C4-2B (cell line): ENCODE data around the gene UGT1A10.
"Not testable (repeated sequence)": the region's sequence is repeated elsewhere in the genome, so short reads cannot be mapped to it uniquely, and the experiment has no call there.

Source experiments
- H3K27ac ChIP-seq: fragments of 450-650 bp; 2 replicates; pipeline ENCODE4 v1.5.1; 2017
- ZFX ChIP-seq: fragments of 450-650 bp; IDR thresholded peaks from 2 replicates; pipeline ENCODE4 v1.6.1; 2017
- TF ChIP-seq, protein P1 (sequence below): fragments of 450-650 bp; conservative IDR thresholded peaks from 2 replicates; pipeline ENCODE4 v1.5.1; 2017; ENCODE audit warnings: mild to moderate bottlenecking

The UGT1A10 gene

GRCh38 chr2:233604826-233605225 is 31.4 kb upstream of the UGT1A10 start:
- no peak overlapping the region for H3K27ac ChIP-seq
- TF ChIP-seq, protein P1, sequence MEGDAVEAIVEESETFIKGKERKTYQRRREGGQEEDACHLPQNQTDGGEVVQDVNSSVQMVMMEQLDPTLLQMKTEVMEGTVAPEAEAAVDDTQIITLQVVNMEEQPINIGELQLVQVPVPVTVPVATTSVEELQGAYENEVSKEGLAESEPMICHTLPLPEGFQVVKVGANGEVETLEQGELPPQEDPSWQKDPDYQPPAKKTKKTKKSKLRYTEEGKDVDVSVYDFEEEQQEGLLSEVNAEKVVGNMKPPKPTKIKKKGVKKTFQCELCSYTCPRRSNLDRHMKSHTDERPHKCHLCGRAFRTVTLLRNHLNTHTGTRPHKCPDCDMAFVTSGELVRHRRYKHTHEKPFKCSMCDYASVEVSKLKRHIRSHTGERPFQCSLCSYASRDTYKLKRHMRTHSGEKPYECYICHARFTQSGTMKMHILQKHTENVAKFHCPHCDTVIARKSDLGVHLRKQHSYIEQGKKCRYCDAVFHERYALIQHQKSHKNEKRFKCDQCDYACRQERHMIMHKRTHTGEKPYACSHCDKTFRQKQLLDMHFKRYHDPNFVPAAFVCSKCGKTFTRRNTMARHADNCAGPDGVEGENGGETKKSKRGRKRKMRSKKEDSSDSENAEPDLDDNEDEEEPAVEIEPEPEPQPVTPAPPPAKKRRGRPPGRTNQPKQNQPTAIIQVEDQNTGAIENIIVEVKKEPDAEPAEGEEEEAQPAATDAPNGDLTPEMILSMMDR, result no peak
- TF ChIP-seq ZFX, result no peak

DNA sequence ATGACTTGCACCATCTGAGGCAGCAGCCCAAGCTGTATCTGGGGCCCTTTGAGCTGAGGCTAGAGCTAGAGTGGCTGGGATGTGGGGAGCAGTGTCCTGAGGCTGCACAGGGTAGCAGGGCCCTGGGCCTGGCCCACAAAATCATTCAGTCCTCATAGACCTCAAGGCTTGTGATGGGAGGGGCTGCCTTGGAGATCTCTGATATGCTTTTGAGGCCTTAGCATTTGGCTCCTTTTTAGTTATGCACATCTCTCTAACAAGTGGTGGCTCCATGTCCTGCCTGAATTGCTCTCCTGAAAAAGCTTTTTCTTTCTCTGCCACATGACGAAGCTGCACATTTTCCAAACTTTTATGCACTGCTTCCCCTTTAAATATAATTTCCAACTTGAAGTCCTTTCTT is 30.6 kb upstream of the UGT1A10 start:
- no peak overlapping the region for H3K27ac ChIP-seq
- TF ChIP-seq ZFX, result no peak
- TF ChIP-seq, protein P1, result no peak

- TF ChIP-seq, protein P1, result no peak
- TF ChIP-seq ZFX, result no peak
Measured at GRCh38 chr2:233611284-233611683, 25.0 kb upstream of the UGT1A10 start.

GRCh38 chr2:233617476-233617875 is 18.8 kb upstream of the UGT1A10 start, which contains the start of gene UGT1A8:
Gene UGT1A8, plus strand, starts transcription at chr2:233617633. Its CDS starts 75 bp downstream, at chr2:233617708.
- not testable (repeated sequence) for H3K27ac ChIP-seq

More at GRCh38 chr2:233611284-233611683, 25.0 kb upstream of the UGT1A10 start:
- no peak overlapping the region for H3K27ac ChIP-seq

DNA sequence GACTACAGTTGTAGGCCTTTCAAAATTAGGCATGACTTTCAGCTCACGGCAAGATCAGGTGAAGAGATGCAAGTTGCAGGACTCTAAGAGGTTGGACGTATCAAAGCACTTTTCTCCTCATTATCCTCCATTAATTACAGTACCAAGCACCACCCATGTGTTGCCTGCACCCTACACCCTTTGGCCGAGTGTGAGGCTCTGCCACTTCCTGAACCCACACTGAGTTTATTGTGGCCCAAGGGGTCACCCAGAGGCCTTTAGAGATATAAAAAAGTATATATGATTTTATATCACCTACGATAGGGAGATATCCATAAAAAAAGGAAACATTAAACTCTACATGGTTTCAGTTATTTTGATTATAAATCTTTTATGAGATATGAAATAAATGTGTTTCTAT is 16.0 kb upstream of the UGT1A10 start:
- TF ChIP-seq, protein P1, result no peak
- no peak for TF ChIP-seq ZFX
- H3K27ac ChIP-seq, result no peak overlapping the region

DNA sequence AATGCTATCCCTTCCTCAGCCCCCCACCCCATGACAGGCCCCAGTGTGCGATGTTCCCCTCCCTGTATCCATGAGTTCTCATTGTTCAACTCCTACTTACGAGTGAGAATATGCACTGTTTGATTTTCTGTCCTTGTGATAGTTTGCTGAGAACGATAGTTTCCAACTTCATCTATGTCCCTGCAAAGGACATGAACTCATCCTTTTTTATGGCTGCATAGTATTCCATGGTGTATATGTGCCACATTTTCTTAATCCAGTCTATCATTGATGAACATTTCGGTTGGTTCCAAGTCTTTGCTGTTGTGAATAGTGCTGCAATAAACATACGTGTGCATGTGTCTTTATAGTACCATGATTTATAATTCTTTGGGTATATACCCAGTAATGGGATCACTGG is 14.4 kb upstream of the UGT1A10 start:
- H3K27ac ChIP-seq, result not testable (repeated sequence)

GRCh38 chr2:233627331-233628025 is 8.8 kb upstream of the UGT1A10 start:
- no peak for TF ChIP-seq ZFX
- TF ChIP-seq, protein P1, result no peak
- no peak overlapping the region for H3K27ac ChIP-seq

DNA sequence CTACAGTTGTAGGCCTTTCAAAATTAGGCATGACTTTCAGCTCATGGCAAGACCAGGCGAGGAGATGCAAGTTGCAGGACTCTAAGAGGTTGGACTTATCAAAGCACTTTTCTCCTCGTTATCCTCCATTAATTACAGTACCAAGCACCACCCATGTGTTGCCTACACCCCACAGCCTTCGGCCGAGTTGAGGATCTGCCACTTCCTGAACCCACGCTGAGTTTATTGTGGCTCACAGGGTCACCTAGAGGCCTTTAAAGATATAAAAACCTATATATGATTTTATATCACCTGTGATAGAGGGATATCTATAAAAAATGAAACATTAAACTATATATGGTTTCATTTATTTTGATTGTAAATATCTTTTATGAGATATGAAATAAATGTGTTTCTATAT is 2.6 kb downstream of the UGT1A10 start:
- H3K27ac ChIP-seq, result no peak overlapping the region
- TF ChIP-seq, protein P1, result no peak
- TF ChIP-seq ZFX, result no peak
